Measurements from ENCODE around the gene AKAP3. TPM values are rescaled to one million over a fixed set of nuclear protein-coding genes. Genes with fewer than 3 reads are reported as not detected.

AKAP3 gene
- polyA plus RNA-seq (2012; ENCODE audit: missing spikeins) = 2.9 TPM

- peak; percentile 100 for FAIRE-seq
- peak; percentile 28 for DNase-seq (ENCODE audit: insufficient read length)
Measured at GRCh38 chr12:4648501-4649357, at the start of gene AKAP3, which contains the start of gene NDUFA9. Gene AKAP3 (minus strand): TSS chr12:4649051. CDS start chr12:4638196, 10,855 bp downstream. Gene NDUFA9 (plus strand): TSS chr12:4649114. CDS start chr12:4649127, 13 bp downstream.

GRCh38 chr12:4690760-4691159, 41.9 kb upstream of the AKAP3 start:
- DNase-seq (ENCODE audit: insufficient read length) (no peak), FAIRE-seq (no peak)
- TF ChIP-seq POLR2AphosphoS5 (IDR thresholded peaks at IDR 0.05; ENCODE audit: low read depth, low read length) (no peak), POLR2A (IDR thresholded peaks at IDR 0.05; ENCODE audit: low read depth, low read length) (no peak), TAF1 (IDR thresholded peaks at IDR 0.05; ENCODE audit: borderline replicate concordance, low read depth, low read length) (no peak)

More at GRCh38 chr12:4648501-4649357, at the start of gene AKAP3, which contains the start of gene NDUFA9:
- TF ChIP-seq POLR2A (IDR thresholded peaks at IDR 0.05; ENCODE audit: low read depth, low read length) (peak; percentile 94), POLR2AphosphoS5 (IDR thresholded peaks at IDR 0.05; ENCODE audit: low read depth, low read length) (peak; percentile 92), TAF1 (IDR thresholded peaks at IDR 0.05; ENCODE audit: borderline replicate concordance, low read depth, low read length) (peak; percentile 93)

DNA sequence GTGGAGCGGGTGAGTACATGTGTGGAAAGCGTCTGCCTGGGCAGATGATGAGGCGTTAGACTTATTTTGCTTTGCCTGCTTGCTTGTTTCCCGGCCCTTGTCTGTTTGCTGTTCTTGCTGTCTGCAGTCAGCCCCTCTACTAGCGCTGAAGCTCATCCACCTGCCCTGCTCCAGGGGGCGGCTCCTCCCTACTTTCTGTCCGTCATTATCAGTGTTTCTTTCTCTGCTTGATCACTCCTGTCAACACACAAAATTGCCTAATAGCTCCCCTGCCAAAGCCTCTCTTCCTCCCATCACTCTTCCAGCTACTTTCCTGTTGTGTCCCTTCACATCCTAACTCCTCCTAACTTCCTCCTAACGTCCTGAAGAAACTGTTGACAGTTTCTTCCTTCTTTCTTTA, 36.5 kb upstream of the AKAP3 start:
- FAIRE-seq = no peak
- TF ChIP-seq TAF1 (IDR thresholded peaks at IDR 0.05; ENCODE audit: borderline replicate concordance, low read depth, low read length) = no peak
- TF ChIP-seq POLR2A (IDR thresholded peaks at IDR 0.05; ENCODE audit: low read depth, low read length) = no peak
- no peak for TF ChIP-seq POLR2AphosphoS5 (IDR thresholded peaks at IDR 0.05; ENCODE audit: low read depth, low read length)
- DNase-seq (ENCODE audit: insufficient read length) = no peak

DNA sequence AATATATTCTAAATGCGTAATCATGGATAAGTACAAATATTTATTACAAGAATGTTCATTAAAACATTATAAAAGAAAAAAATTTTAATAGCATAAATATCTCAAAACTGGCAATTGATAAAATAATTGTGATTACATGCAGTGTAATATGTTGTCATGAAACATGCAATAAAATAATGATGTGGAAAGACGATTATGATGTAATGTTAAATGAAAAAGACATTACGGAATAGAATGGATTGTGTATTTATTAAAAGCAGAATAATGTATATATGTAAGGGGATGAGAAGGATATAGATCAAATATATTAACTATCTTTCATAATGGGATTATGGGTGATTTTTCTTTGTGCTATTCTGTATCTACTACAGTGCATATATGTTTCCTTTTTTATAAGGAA, 32.9 kb upstream of the AKAP3 start:
- no peak for FAIRE-seq
- TF ChIP-seq POLR2A (IDR thresholded peaks at IDR 0.05; ENCODE audit: low read depth, low read length) = no peak
- TF ChIP-seq POLR2AphosphoS5 (IDR thresholded peaks at IDR 0.05; ENCODE audit: low read depth, low read length) = no peak
- no peak for TF ChIP-seq TAF1 (IDR thresholded peaks at IDR 0.05; ENCODE audit: borderline replicate concordance, low read depth, low read length)

DNA sequence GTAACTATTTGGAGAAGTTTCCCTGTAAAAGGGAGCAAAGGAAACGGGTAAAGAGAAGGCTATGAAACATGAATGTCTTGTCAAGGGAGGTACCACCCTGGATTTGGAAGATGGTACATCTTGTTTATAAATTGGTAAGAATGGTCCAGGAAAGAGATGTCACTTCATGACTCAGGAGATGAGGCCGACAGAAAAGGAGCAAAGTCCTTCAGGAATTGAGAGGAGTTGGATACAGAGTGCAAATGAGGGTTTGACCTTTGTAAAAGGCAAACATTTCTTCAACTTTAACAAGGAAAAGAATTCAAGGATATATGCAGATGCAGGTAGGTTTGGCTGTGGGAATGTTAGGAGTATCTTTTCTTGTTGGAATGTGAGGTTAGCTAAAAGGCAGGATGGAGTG, 30.9 kb upstream of the AKAP3 start:
- TF ChIP-seq POLR2AphosphoS5 (IDR thresholded peaks at IDR 0.05; ENCODE audit: low read depth, low read length) (no peak), POLR2A (IDR thresholded peaks at IDR 0.05; ENCODE audit: low read depth, low read length) (no peak), TAF1 (IDR thresholded peaks at IDR 0.05; ENCODE audit: borderline replicate concordance, low read depth, low read length) (no peak)
- FAIRE-seq = no peak
- no peak for DNase-seq (ENCODE audit: insufficient read length)

More for the DNA sequence above, 32.9 kb upstream of the AKAP3 start:
- no peak for DNase-seq (ENCODE audit: insufficient read length)

- no peak for TF ChIP-seq POLR2AphosphoS5 (IDR thresholded peaks at IDR 0.05; ENCODE audit: low read depth, low read length)
- TF ChIP-seq TAF1 (IDR thresholded peaks at IDR 0.05; ENCODE audit: borderline replicate concordance, low read depth, low read length) = no peak
- no peak for TF ChIP-seq POLR2A (IDR thresholded peaks at IDR 0.05; ENCODE audit: low read depth, low read length)
- FAIRE-seq (no peak), DNase-seq (ENCODE audit: insufficient read length) (no peak)
Measured at GRCh38 chr12:4665236-4665635, 16.4 kb upstream of the AKAP3 start.

DNA sequence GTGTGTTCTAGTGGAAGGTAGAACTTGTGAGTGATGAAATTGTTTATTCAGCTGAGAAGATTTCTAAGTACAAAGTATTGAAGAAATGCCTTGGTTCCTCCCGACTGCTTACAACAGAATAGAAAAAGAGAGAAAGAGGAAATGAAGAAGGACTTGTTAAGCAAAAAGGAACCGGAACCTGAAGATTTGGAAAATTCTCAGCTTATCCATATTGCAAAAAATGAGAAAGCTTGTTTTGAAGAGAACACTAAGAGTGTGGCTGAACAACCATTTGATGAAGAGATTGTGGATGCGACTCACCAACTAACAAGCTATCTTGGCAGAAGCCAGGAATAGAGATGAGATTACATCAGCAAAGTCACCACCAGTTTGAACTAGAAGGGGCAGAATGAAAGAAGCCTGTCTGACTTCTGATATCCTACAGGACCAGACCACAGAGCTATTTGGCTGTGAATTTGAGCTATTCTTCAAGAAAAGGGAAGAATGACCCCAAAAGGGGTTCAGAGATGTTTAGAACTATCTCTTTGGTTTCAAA, 15.2 kb upstream of the AKAP3 start:
- DNase-seq (ENCODE audit: insufficient read length) = no peak
- no peak for FAIRE-seq
- no peak for TF ChIP-seq POLR2A (IDR thresholded peaks at IDR 0.05; ENCODE audit: low read depth, low read length)
- no peak for TF ChIP-seq TAF1 (IDR thresholded peaks at IDR 0.05; ENCODE audit: borderline replicate concordance, low read depth, low read length)
- no peak for TF ChIP-seq POLR2AphosphoS5 (IDR thresholded peaks at IDR 0.05; ENCODE audit: low read depth, low read length)

- FAIRE-seq (no peak), DNase-seq (ENCODE audit: insufficient read length) (no peak)
- TF ChIP-seq POLR2AphosphoS5 (IDR thresholded peaks at IDR 0.05; ENCODE audit: low read depth, low read length) = no peak
- no peak for TF ChIP-seq POLR2A (IDR thresholded peaks at IDR 0.05; ENCODE audit: low read depth, low read length)
- TF ChIP-seq TAF1 (IDR thresholded peaks at IDR 0.05; ENCODE audit: borderline replicate concordance, low read depth, low read length) = no peak
Measured at GRCh38 chr12:4653691-4654090, 4.8 kb upstream of the AKAP3 start.

DNA sequence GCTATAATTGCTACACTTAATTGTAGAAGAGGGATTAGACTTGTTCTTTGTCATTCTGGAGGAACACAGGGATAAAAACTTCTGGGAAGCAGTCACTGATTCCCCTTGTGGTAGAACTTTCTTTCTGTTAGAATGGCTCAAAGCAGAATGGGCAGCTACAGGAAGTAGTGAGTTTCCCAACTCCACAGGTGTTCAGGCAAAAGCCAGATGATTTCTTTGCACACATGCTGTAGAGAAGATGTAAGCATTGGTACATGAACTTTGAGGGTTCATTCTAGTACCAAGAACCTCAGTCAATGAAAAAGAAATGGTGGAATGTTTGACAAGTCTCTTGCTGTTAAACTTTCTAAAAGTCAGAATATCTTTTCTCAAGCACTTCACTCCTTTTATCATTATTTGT, 4.4 kb upstream of the AKAP3 start:
- FAIRE-seq (no peak), DNase-seq (ENCODE audit: insufficient read length) (no peak)
- TF ChIP-seq POLR2A (IDR thresholded peaks at IDR 0.05; ENCODE audit: low read depth, low read length) (no peak), TAF1 (IDR thresholded peaks at IDR 0.05; ENCODE audit: borderline replicate concordance, low read depth, low read length) (no peak), POLR2AphosphoS5 (IDR thresholded peaks at IDR 0.05; ENCODE audit: low read depth, low read length) (no peak)

DNA sequence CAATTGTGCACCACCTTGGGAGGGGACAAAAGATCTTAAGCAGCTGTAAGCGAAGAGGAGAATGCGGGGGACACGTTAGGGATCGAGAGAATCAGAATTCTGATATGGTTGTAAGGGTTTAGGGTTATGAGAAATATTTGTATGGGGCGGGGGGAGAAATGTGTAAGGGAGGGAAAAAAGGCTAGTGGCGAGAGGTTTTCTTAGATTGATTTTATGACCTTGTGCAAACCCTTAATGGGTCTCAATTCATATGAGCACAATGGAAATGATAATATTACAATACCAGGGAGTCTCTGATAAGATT, 459 bp upstream of the AKAP3 start:
- FAIRE-seq (no peak), DNase-seq (ENCODE audit: insufficient read length) (no peak)
- TF ChIP-seq TAF1 (IDR thresholded peaks at IDR 0.05; ENCODE audit: borderline replicate concordance, low read depth, low read length) (no peak), POLR2AphosphoS5 (IDR thresholded peaks at IDR 0.05; ENCODE audit: low read depth, low read length) (no peak), POLR2A (IDR thresholded peaks at IDR 0.05; ENCODE audit: low read depth, low read length) (no peak)

DNA sequence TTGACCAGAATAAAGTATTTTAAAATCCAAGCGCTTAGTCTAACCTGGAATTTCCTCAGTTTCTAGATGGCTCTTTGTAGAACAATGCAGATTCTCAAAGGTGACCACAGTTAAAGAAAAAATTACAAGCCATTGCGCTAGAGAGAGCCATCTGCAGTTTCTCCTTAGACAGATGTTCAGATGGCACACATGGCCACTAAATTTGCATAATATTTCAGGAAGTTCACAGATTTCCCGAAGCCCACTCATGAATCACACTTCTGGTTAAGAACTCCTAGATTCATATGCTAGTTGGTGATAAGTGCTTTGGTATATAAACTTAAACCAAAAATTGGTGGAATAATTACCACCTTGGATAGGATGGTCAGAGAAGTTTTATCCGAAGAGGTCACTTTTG, 749 bp downstream of the AKAP3 start:
- FAIRE-seq (peak; percentile 5), DNase-seq (ENCODE audit: insufficient read length) (no peak)
- no peak for TF ChIP-seq TAF1 (IDR thresholded peaks at IDR 0.05; ENCODE audit: borderline replicate concordance, low read depth, low read length)
- no peak for TF ChIP-seq POLR2A (IDR thresholded peaks at IDR 0.05; ENCODE audit: low read depth, low read length)

DNA sequence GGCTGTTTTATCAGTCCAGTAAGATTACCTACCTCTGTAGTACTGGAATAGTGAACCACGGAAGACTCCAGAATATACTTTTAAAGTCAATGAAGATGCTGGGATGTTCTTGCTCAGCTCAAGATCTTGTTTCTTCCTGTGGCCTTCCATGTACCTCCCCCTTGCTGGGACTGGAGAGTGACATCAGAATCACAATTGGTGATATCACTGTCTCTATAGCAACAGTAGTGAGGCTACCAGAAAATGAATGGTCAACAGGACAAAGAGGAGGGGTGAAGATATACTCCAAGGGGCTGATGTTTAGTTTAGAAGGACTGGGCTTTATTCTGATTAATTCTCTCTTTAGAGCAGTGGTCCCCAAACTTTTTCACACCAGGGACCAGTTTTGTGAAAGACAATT, 3.8 kb downstream of the AKAP3 start:
- FAIRE-seq (no peak), DNase-seq (ENCODE audit: insufficient read length) (no peak)
- TF ChIP-seq TAF1 (IDR thresholded peaks at IDR 0.05; ENCODE audit: borderline replicate concordance, low read depth, low read length) = no peak
- TF ChIP-seq POLR2AphosphoS5 (IDR thresholded peaks at IDR 0.05; ENCODE audit: low read depth, low read length) = no peak
- TF ChIP-seq POLR2A (IDR thresholded peaks at IDR 0.05; ENCODE audit: low read depth, low read length) = no peak
